KMS-11 (cell line): Measurements from ENCODE around the gene GNRHR.

Experiments
- H2AFZ ChIP-seq: fragments of 200-600 bp; sonication (generic); 2 replicates; pipeline ENCODE4 v1.6.1; 2016; ENCODE audit warnings: antibody characterized with exemption, mixed run types, low read depth
- H3K27ac ChIP-seq: fragments of 200-600 bp; sonication (generic); 2 replicates; pipeline ENCODE4 v1.6.1; 2016; ENCODE audit warnings: mild to moderate bottlenecking, mixed run types
- H3K27me3 ChIP-seq: fragments of 200-600 bp; sonication (generic); 2 replicates; pipeline ENCODE4 v1.6.1; 2017; ENCODE audit warnings: mild to moderate bottlenecking, low read depth, mixed run types, moderate library complexity; ENCODE audit not compliant: insufficient read depth
- H3K36me3 ChIP-seq: fragments of 200-600 bp; sonication (generic); 2 replicates; pipeline ENCODE4 v1.6.1; 2017; ENCODE audit warnings: mild to moderate bottlenecking, mixed run types; ENCODE audit not compliant: insufficient read depth
- H3K4me1 ChIP-seq: fragments of 200-600 bp; sonication (generic); 2 replicates; pipeline ENCODE4 v1.6.1; 2016; ENCODE audit warnings: mild to moderate bottlenecking, low read depth, mixed run types; ENCODE audit not compliant: poor library complexity, severe bottlenecking
- H3K4me2 ChIP-seq: fragments of 200-600 bp; sonication (generic); 2 replicates; pipeline ENCODE4 v1.7.0; 2016; ENCODE audit warnings: mild to moderate bottlenecking, mixed run types
- H3K4me3 ChIP-seq: fragments of 200-600 bp; sonication (generic); IDR thresholded peaks from 2 replicates; pipeline ENCODE4 v1.6.1; 2017; ENCODE audit warnings: low read depth, low read length, mixed read lengths; ENCODE audit not compliant: insufficient read depth
- H3K79me2 ChIP-seq: fragments of 200-600 bp; sonication (generic); 2 replicates; pipeline ENCODE4 v1.6.1; 2016; ENCODE audit warnings: low read depth, mixed run types; ENCODE audit not compliant: insufficient read depth
- H3K9ac ChIP-seq: fragments of 200-600 bp; sonication (generic); 2 replicates; pipeline ENCODE4 v1.6.1; 2016; ENCODE audit warnings: mild to moderate bottlenecking, mixed run types
- H4K20me1 ChIP-seq: fragments of 200-600 bp; sonication (generic); 2 replicates; pipeline ENCODE4 v1.6.1; 2016; ENCODE audit warnings: mild to moderate bottlenecking, mixed run types; ENCODE audit not compliant: insufficient read depth
- CTCF ChIP-seq: fragments of 200-600 bp; sonication (generic); conservative IDR thresholded peaks from 2 replicates; pipeline ENCODE4 v1.6.1; 2017; ENCODE audit warnings: low read depth, mild to moderate bottlenecking, antibody characterized with exemption, low read length, moderate library complexity, mixed read lengths

The GNRHR gene

GRCh38 chr4:67785528-67785927 lies 31.3 kb upstream of the GNRHR start:
- H4K20me1 ChIP-seq: no peaks in the 10 kb centered on the region
- no peaks in the 10 kb centered on the region for H3K4me1 ChIP-seq
- no peak overlapping the region for H3K4me2 ChIP-seq
- no peak overlapping the region for H3K9ac ChIP-seq
- H3K79me2 ChIP-seq: no peaks in the 10 kb centered on the region
- no peak overlapping the region for H2AFZ ChIP-seq
- H3K27ac ChIP-seq: no peak overlapping the region
- no peaks in the 10 kb centered on the region for H3K27me3 ChIP-seq
- no peak for TF ChIP-seq CTCF
- no peak overlapping the region for H3K4me3 ChIP-seq
- no peaks in the 10 kb centered on the region for H3K36me3 ChIP-seq

GRCh38 chr4:67779631-67780030 lies 25.4 kb upstream of the GNRHR start:
- Histone ChIP-seq H3K79me2 (no peaks in the 10 kb centered on the region), H2AFZ (no peak overlapping the region), H3K4me2 (no peak overlapping the region), H3K27ac (no peak overlapping the region), H3K36me3 (no peaks in the 10 kb centered on the region), H3K4me3 (no peak overlapping the region), H3K9ac (no peak overlapping the region), H3K27me3 (no peaks in the 10 kb centered on the region), H4K20me1 (no peaks in the 10 kb centered on the region), H3K4me1 (no peaks in the 10 kb centered on the region)
- TF ChIP-seq CTCF: no peak

- TF ChIP-seq CTCF: no peak
- no peaks in the 10 kb centered on the region for H3K4me1 ChIP-seq
- no peak overlapping the region for H3K9ac ChIP-seq
- no peak overlapping the region for H2AFZ ChIP-seq
- H3K79me2 ChIP-seq: no peaks in the 10 kb centered on the region
- no peaks in the 10 kb centered on the region for H3K36me3 ChIP-seq
- no peak overlapping the region for H3K4me2 ChIP-seq
- H4K20me1 ChIP-seq: no peaks in the 10 kb centered on the region
- H3K4me3 ChIP-seq: no peak overlapping the region
- H3K27ac ChIP-seq: no peak overlapping the region
- H3K27me3 ChIP-seq: no peaks in the 10 kb centered on the region
These were observed 22.6 kb upstream of the GNRHR start for GRCh38 chr4:67776746-67777145.

- no peaks in the 10 kb centered on the region for H3K4me1 ChIP-seq
- no peak overlapping the region for H3K4me2 ChIP-seq
- no peak for TF ChIP-seq CTCF
These were observed 16.2 kb upstream of the GNRHR start for GRCh38 chr4:67770422-67770821.

More at GRCh38 chr4:67770422-67770821, 16.2 kb upstream of the GNRHR start:
- Histone ChIP-seq H3K27me3 (no peaks in the 10 kb centered on the region), H3K9ac (no peak overlapping the region), H3K36me3 (no peaks in the 10 kb centered on the region), H4K20me1 (no peaks in the 10 kb centered on the region), H3K4me3 (no peak overlapping the region), H3K79me2 (no peaks in the 10 kb centered on the region), H3K27ac (no peak overlapping the region), H2AFZ (no peak overlapping the region)
